H1 (cell line): ENCODE measurements around the gene MINDY1. TPM values are rescaled to one million over a fixed set of nuclear protein-coding genes. Genes with fewer than 3 reads are reported as not detected.

Experiments used
- CTCF ChIA-PET: fragments of 300-600 bp; sonication (Branson Sonifier 250); formaldehyde crosslinking; loops from one replicate; lab custom pipeline; 2021; ENCODE audit not compliant: partially characterized antibody; lab: Charles Lee
- POLR2A ChIA-PET: fragments of 300-600 bp; sonication (Branson Sonifier 250); formaldehyde crosslinking; loops from one replicate; lab custom pipeline; 2021; ENCODE audit warnings: inconsistent platforms; ENCODE audit not compliant: partially characterized antibody; lab: Charles Lee
- DNase-seq, 2 experiments: peaks; one replicate each; pipeline versions ENCODE4 v3.0.0 to v3.0.0-alpha.2; 2010 to 2022; ENCODE audit warnings: low spot score in 2 of 2, low read depth in 1 of 2, mixed read lengths in 1 of 2
- FAIRE-seq: peaks from 2 replicates; lab custom pipeline; 2011; peaks lifted over from hg19 to GRCh38; lab: Jason Lieb, UNC
- H2AFZ ChIP-seq: 2 replicates; pipeline ENCODE4 v1.8.1; 2012; ENCODE audit warnings: low read length, inconsistent platforms
- H2AK5ac ChIP-seq: 2 replicates; pipeline ENCODE4 v1.6.1; 2013; ENCODE audit warnings: low read depth, low read length
- H2BK120ac ChIP-seq: replicated peaks from 2 replicates; pipeline ENCODE3; 2013; ENCODE audit warnings: low read depth, low read length, inconsistent platforms
- H2BK12ac ChIP-seq: 2 replicates; pipeline ENCODE4 v1.6.1; 2013; ENCODE audit warnings: low read depth, low read length
- H2BK15ac ChIP-seq: 2 replicates; pipeline ENCODE4 v1.6.1; 2013; ENCODE audit warnings: low read length
- H2BK20ac ChIP-seq: 2 replicates; pipeline ENCODE4 v1.6.1; 2013; ENCODE audit warnings: low read length
- H2BK5ac ChIP-seq: 2 replicates; pipeline ENCODE4 v1.6.1; 2013; ENCODE audit warnings: low read depth, low read length
- H3K14ac ChIP-seq: 2 replicates; pipeline ENCODE4 v1.6.1; 2013; ENCODE audit warnings: inconsistent platforms; ENCODE audit not compliant: insufficient read length
- H3K18ac ChIP-seq: 2 replicates; pipeline ENCODE4 v1.6.1; 2013; ENCODE audit warnings: low read length; ENCODE audit errors: extremely low read depth
- H3K23ac ChIP-seq: 2 replicates; pipeline ENCODE4 v1.6.1; 2013; ENCODE audit warnings: inconsistent platforms; ENCODE audit not compliant: insufficient read length
- H3K23me2 ChIP-seq: 2 replicates; pipeline ENCODE4 v1.6.1; 2013; ENCODE audit warnings: low read depth, low read length
- H3K27ac ChIP-seq: 2 replicates; pipeline ENCODE4 v1.6.1; 2011; ENCODE audit warnings: low read depth, low read length, inconsistent platforms
- H3K27me3 ChIP-seq, 4 experiments: replicated peaks in 1 of 4; 1 replicate in 1 of 4; 2 replicates in 3 of 4; pipeline versions ENCODE4 v1.6.1 to v1.8.1; 2011 to 2013; ENCODE audit warnings: low read length in 3 of 4, mild to moderate bottlenecking in 3 of 4, inconsistent platforms in 2 of 4, mixed read lengths in 2 of 4, moderate library complexity in 1 of 4; ENCODE audit not compliant: control insufficient read depth in 3 of 4, insufficient read depth in 3 of 4; ENCODE audit errors: extremely low read depth in 1 of 4
- H3K36me3 ChIP-seq, 4 experiments: 2 replicates each; pipeline versions ENCODE4 v1.6.1 to v1.8.1; 2011 to 2013; ENCODE audit warnings: mild to moderate bottlenecking in 4 of 4, low read length in 3 of 4, moderate library complexity in 2 of 4, control low read depth in 1 of 4, inconsistent platforms in 1 of 4; ENCODE audit not compliant: insufficient read depth in 4 of 4, control insufficient read depth in 2 of 4
- H3K4ac ChIP-seq: replicated peaks from 2 replicates; pipeline ENCODE3; 2013; ENCODE audit warnings: low read length, low read depth, mixed read lengths, inconsistent platforms; ENCODE audit not compliant: insufficient read length
- H3K4me1 ChIP-seq, 4 experiments: replicated peaks in 1 of 4; 1 replicate in 1 of 4; 2 replicates in 3 of 4; pipeline versions ENCODE4 v1.6.1 to v1.8.1; 2011 to 2013; ENCODE audit warnings: low read length in 3 of 4, inconsistent platforms in 2 of 4, mixed read lengths in 1 of 4; ENCODE audit not compliant: insufficient read depth in 4 of 4, control insufficient read depth in 3 of 4
- H3K4me2 ChIP-seq, 2 experiments: 2 replicates each; pipeline versions ENCODE4 v1.6.1 to v1.8.1; 2011 to 2013; ENCODE audit warnings: low read depth in 2 of 2, low read length in 2 of 2, control low read depth in 1 of 2, inconsistent platforms in 1 of 2, mild to moderate bottlenecking in 1 of 2; ENCODE audit not compliant: insufficient read depth in 1 of 2
- H3K4me3 ChIP-seq, 4 experiments: fragments of 200-600, 300-600 bp in 1 of 4; sonication (generic), shearing (Covaris generic), sonication (Bioruptor Twin) in 1 of 4; 2 replicates each; pipeline versions ENCODE4 v1.5.1 to v1.8.1; 2011 to 2016; ENCODE audit warnings: low read length in 4 of 4, low read depth in 3 of 4, control low read depth in 2 of 4, inconsistent platforms in 2 of 4, mild to moderate bottlenecking in 2 of 4, mixed read lengths in 1 of 4, moderate library complexity in 1 of 4; ENCODE audit not compliant: insufficient read depth in 2 of 4; ENCODE audit errors: extremely low read depth in 1 of 4
- H3K56ac ChIP-seq: replicated peaks from 2 replicates; pipeline ENCODE3; 2013; ENCODE audit warnings: low read depth, mild to moderate bottlenecking, mixed read lengths, low read length, inconsistent platforms; ENCODE audit not compliant: insufficient read length
- H3K79me1 ChIP-seq: 2 replicates; pipeline ENCODE4 v1.6.1; 2013; ENCODE audit warnings: low read depth, low read length, control low read depth
- H3K79me2 ChIP-seq, 2 experiments: 2 replicates each; pipeline versions ENCODE4 v1.6.1 to v1.8.1; 2012 to 2013; ENCODE audit warnings: low read length in 2 of 2, mild to moderate bottlenecking in 2 of 2, inconsistent platforms in 1 of 2; ENCODE audit not compliant: insufficient read depth in 2 of 2, control insufficient read depth in 1 of 2
- H3K9ac ChIP-seq, 4 experiments: replicated peaks in 1 of 4; 1 replicate in 1 of 4; 2 replicates in 3 of 4; pipeline versions ENCODE4 v1.6.1 to v1.8.1; 2011 to 2013; ENCODE audit warnings: low read depth in 3 of 4, low read length in 3 of 4, control low read depth in 2 of 4, mild to moderate bottlenecking in 2 of 4, moderate library complexity in 2 of 4, inconsistent platforms in 1 of 4; ENCODE audit errors: extremely low read depth in 1 of 4
- H3K9me3 ChIP-seq, 2 experiments: 2 replicates each; pipeline versions ENCODE4 v1.6.1 to v1.8.1; 2012 to 2013; ENCODE audit warnings: mild to moderate bottlenecking in 2 of 2, moderate library complexity in 2 of 2, control low read depth in 1 of 2, inconsistent platforms in 1 of 2, low read depth in 1 of 2, low read length in 1 of 2, mixed read lengths in 1 of 2; ENCODE audit not compliant: insufficient read depth in 2 of 2
- H4K20me1 ChIP-seq, 2 experiments: replicated peaks in 1 of 2; 2 replicates each; pipeline versions ENCODE3 to v1.8.1; 2011 to 2013; ENCODE audit warnings: inconsistent platforms in 2 of 2, low read length in 2 of 2, mild to moderate bottlenecking in 1 of 2; ENCODE audit not compliant: insufficient read depth in 2 of 2, control insufficient read depth in 1 of 2
- H4K5ac ChIP-seq: 2 replicates; pipeline ENCODE4 v1.6.1; 2013; ENCODE audit warnings: low read length, low read depth, mixed read lengths, inconsistent platforms; ENCODE audit not compliant: insufficient read length
- H4K8ac ChIP-seq: 2 replicates; pipeline ENCODE4 v1.8.0; 2013; ENCODE audit warnings: mild to moderate bottlenecking, moderate library complexity, low read length, inconsistent platforms; ENCODE audit not compliant: insufficient read depth; ENCODE audit errors: extremely low read depth
- H4K91ac ChIP-seq: replicated peaks from 2 replicates; pipeline ENCODE3; 2013; ENCODE audit warnings: low read length, mixed read lengths, inconsistent platforms; ENCODE audit not compliant: insufficient read length
- JUN ChIP-seq: IDR thresholded peaks from 2 replicates; pipeline ENCODE4 v1.6.1; 2011; ENCODE audit warnings: low read depth, mild to moderate bottlenecking, improper control_type of control experiment, low read length
- RAD21 ChIP-seq, 2 experiments: IDR thresholded peaks in 1 of 2; conservative IDR thresholded peaks in 1 of 2; 2 replicates each; pipeline ENCODE4 v1.6.1; 2011; ENCODE audit warnings: low read depth in 2 of 2, low read length in 2 of 2, improper control_type of control experiment in 1 of 2, inconsistent platforms in 1 of 2, mild to moderate bottlenecking in 1 of 2, moderate library complexity in 1 of 2
- RFX5 ChIP-seq: IDR thresholded peaks from 2 replicates; pipeline ENCODE4 v1.6.1; 2011; ENCODE audit warnings: low read depth, low read length, improper control_type of control experiment, borderline replicate concordance
- SP1 ChIP-seq: IDR thresholded peaks from 2 replicates; pipeline ENCODE4 v1.6.1; 2011; ENCODE audit warnings: low read depth, low read length
- SP4 ChIP-seq: IDR thresholded peaks from 2 replicates; pipeline ENCODE4 v1.6.1; 2012; ENCODE audit warnings: low read length, inconsistent platforms
- SRF ChIP-seq: IDR thresholded peaks from 2 replicates; pipeline ENCODE4 v1.6.1; 2011; ENCODE audit warnings: mild to moderate bottlenecking, low read depth, low read length, moderate library complexity
- YY1 ChIP-seq: IDR thresholded peaks from 2 replicates; pipeline ENCODE4 v1.6.1; 2011; ENCODE audit warnings: low read depth, mild to moderate bottlenecking, low read length
- WGBS, 2 experiments: shearing (Covaris generic) in 1 of 2; methylation state at CpG; one replicate each; pipeline versions ENCODE4 v1.1.6 to v1.1.7; 2013 to 2015; ENCODE audit warnings: low lambda C conversion rate in 2 of 2, mixed read lengths in 2 of 2, inconsistent platforms in 1 of 2, low coverage in 1 of 2, missing lambda C conversion rate in 1 of 2; ENCODE audit not compliant: insufficient replicate concordance in 2 of 2, insufficient coverage in 1 of 2, insufficient read length in 1 of 2; ENCODE audit errors: extremely low coverage in 1 of 2, missing lambda C conversion rate in 1 of 2; 5-methylcytosine and 5-hydroxymethylcytosine counted together
- polyA plus RNA-seq, 7 experiments: library from polyadenylated mRNA; depleted of rRNA in 3 of 7; stranded (reverse) in 5 of 7; unstranded in 2 of 7; fragments of >200 nt in 5 of 7; fragments of 200-250 nt in 2 of 7; gene quantifications; 1 replicate in 5 of 7; 2 replicates in 1 of 7; 4 replicates in 1 of 7; pipeline versions ENCODE4 v1.2.1 to v1.2.3, GENCODE V29; 2011 to 2013; ENCODE audit warnings: missing spikeins in 2 of 7, mixed read lengths in 2 of 7
- total RNA-seq: library from RNA; stranded (reverse); fragmentation: NEBNext Ultra II Directional; extraction: Animal tissue kit (Norgen Biotek cat#: 25700); gene quantifications from 2 replicates; pipeline ENCODE4 v1.2.1, GENCODE V29; 2021
- TF ChIP-seq, protein P1 (sequence below), 3 experiments: IDR thresholded peaks; 1 replicate in 2 of 3; 2 replicates in 1 of 3; pipeline versions ENCODE4 v1.5.1 to v1.6.1; 2011; ENCODE audit warnings: low read length in 3 of 3, mild to moderate bottlenecking in 3 of 3, inconsistent platforms in 2 of 3, low read depth in 1 of 3, moderate library complexity in 1 of 3; ENCODE audit not compliant: insufficient read depth in 1 of 3; ENCODE audit errors: control extremely low read depth in 1 of 3

Gene MINDY1
- total and polyA plus RNA-seq, 2 of the 8 experiments (the other 6 are each of a cell fraction or from before 2014, with no cell fraction given), result 10.3 to 11.4 TPM

DNA sequence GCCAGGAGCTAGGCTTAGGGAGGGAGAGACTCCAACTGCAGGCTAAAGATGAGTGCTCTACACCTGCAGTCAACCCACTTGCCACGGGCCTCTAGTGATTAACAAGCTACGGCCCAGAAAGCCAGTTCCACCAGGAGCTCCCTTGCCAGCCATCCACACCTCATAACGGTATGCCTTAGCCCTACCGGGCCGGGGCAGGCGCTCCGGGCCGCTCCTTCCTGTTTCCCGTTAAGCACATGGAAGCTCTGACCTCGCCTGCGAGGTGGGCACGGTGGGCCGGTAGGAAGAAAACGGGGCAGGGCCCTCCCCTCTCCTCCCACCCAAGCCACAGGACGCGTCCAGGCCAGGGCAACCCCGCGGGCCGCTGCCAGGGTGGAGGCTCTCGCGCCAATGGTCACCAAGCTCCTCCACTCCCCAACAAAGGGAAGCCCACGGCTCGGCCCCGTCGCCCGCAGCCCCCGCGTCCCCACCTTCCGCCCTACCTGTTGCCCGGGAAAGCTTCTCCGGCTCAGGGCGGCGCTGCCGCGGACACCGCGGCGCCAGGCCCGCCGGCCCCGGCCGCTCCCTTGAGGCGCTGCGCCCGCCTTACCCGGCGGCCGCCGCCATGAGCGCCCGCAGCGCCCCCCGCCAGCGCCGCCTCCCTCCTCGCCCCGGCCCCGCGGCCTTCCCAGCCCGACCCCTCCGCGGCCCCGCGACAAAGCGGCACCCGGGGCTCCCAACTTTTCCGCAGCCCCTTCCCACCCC, 32.7 kb downstream of the MINDY1 start:
- H3K56ac ChIP-seq, result no peak overlapping the region
- FAIRE-seq (no peak), DNase-seq (peak in 1 of 2 experiments; percentile 65)
- peak overlapping the region; percentile 71; the same call in 1 of the 2 replicates for H3K18ac ChIP-seq
- H3K23me2 ChIP-seq, result peaks cover 12% of the 10 kb centered on the region; the same call in 1 of the 2 replicates
- H2BK20ac ChIP-seq, result no peak overlapping the region
- no peak overlapping the region for H2AK5ac ChIP-seq
- H4K20me1 ChIP-seq, result peaks cover 10 to 21% of the 10 kb centered on the region in 2 experiments
- peaks cover 21 to 54% of the 10 kb centered on the region in 2 experiments for H3K79me2 ChIP-seq
- H3K4me3 ChIP-seq, result peak overlapping the region; percentile 74 to 91 (median 80)
- H2BK12ac ChIP-seq, result 0 out of 2 replicates have a peak overlapping the region, but pooled peaks have one; percentile 18
- peak overlapping the region; percentile 95; the same call in 1 of the 2 replicates for H2BK15ac ChIP-seq
- no peak overlapping the region for H3K4ac ChIP-seq
- H3K4me1 ChIP-seq, result peaks cover 20 to 44% (median 34%) of the 10 kb centered on the region in 4 experiments
- peak overlapping the region; percentile 43; the same call in 1 of the 2 replicates for H3K27ac ChIP-seq
- H3K14ac ChIP-seq, result no peak overlapping the region
- ChIA-PET CTCF (interaction anchor here (0.9 to 1.4 kb wide), 5 partner anchors 15 to 52 kb away, joined by 3 to 8 read pairs (median 4); no protein-coding TSS in a partner anchor), POLR2A (interaction anchor here (0.6 to 10.5 kb wide), 15 partner anchors 8 to 418 kb away, joined by 3 to 133 read pairs (median 6); partner anchors contain the start of genes ANXA9, ENSA, MCL1 and MINDY1)
- WGBS, 2 experiments, result 4% methylated on average over 36 of the region's 67 CpGs; no CpG with 5 or more reads in 1 of the 2 experiments
- H4K91ac ChIP-seq, result no peak overlapping the region
- peaks cover 15% of the 10 kb centered on the region for H3K79me1 ChIP-seq
- no peaks in the 10 kb centered on the region for H3K27me3 ChIP-seq
- H2AFZ ChIP-seq, result no peak overlapping the region
- no peaks in the 10 kb centered on the region for H3K9me3 ChIP-seq
- H2BK120ac ChIP-seq, result no peak overlapping the region
- H4K5ac ChIP-seq, result no peak overlapping the region
- H3K36me3 ChIP-seq, result peaks cover 0 to 2% (median under 1%) of the 10 kb centered on the region in 4 experiments; a peak in 4 of 8 replicates
- no peak overlapping the region for H3K23ac ChIP-seq
- peak overlapping the region; percentile 15; the same call in 1 of the 2 replicates for H4K8ac ChIP-seq
- peak overlapping the region; percentile 71; the same call in 1 of the 2 replicates for H2BK5ac ChIP-seq
- H3K9ac ChIP-seq, result peak overlapping the region; percentile 52 to 90 (median 76)
- peak overlapping the region; percentile 83 to 93 for H3K4me2 ChIP-seq
- no peak for TF ChIP-seq JUN
- TF ChIP-seq, protein P1, sequence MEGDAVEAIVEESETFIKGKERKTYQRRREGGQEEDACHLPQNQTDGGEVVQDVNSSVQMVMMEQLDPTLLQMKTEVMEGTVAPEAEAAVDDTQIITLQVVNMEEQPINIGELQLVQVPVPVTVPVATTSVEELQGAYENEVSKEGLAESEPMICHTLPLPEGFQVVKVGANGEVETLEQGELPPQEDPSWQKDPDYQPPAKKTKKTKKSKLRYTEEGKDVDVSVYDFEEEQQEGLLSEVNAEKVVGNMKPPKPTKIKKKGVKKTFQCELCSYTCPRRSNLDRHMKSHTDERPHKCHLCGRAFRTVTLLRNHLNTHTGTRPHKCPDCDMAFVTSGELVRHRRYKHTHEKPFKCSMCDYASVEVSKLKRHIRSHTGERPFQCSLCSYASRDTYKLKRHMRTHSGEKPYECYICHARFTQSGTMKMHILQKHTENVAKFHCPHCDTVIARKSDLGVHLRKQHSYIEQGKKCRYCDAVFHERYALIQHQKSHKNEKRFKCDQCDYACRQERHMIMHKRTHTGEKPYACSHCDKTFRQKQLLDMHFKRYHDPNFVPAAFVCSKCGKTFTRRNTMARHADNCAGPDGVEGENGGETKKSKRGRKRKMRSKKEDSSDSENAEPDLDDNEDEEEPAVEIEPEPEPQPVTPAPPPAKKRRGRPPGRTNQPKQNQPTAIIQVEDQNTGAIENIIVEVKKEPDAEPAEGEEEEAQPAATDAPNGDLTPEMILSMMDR (IDR thresholded peaks at IDR 0.05; ENCODE audit: control extremely low read depth in 1 of 3, insufficient read depth in 1 of 3, low read depth in 1 of 3, low read length in 3 of 3), result no peak
- no peak for TF ChIP-seq SP1
- TF ChIP-seq YY1, result peak; percentile 52; the same call in 1 of the 2 replicates
- no peak for TF ChIP-seq RAD21 (IDR thresholded peaks at IDR 0.05 in 1 of 2, conservative IDR thresholded peaks at IDR 0.05 in 1 of 2; ENCODE audit: low read depth in 2 of 2, low read length in 2 of 2)
- TF ChIP-seq RFX5, result no peak
- no peak for TF ChIP-seq SRF
- no peak for TF ChIP-seq SP4
